Mesendoderm (in vitro differentiated cells): ENCODE data around the gene LHX6.

Experiments used
- DNase-seq: peaks from one replicate; pipeline ENCODE4 v3.0.0; 2013
- H2AK5ac ChIP-seq: 2 replicates; pipeline ENCODE4 v1.6.1; 2013; ENCODE audit warnings: low read length, inconsistent platforms
- H2BK120ac ChIP-seq: 2 replicates; pipeline ENCODE4 v1.6.1; 2013; ENCODE audit warnings: low read depth, mild to moderate bottlenecking, low read length, moderate library complexity, mixed read lengths
- H2BK15ac ChIP-seq: replicated peaks from 2 replicates; pipeline ENCODE4 v1.6.1; 2013; ENCODE audit warnings: low read depth, mild to moderate bottlenecking, moderate library complexity
- H2BK5ac ChIP-seq: 2 replicates; pipeline ENCODE4 v1.6.1; 2013; ENCODE audit warnings: low read length, inconsistent platforms
- H3K18ac ChIP-seq: 2 replicates; pipeline ENCODE4 v1.6.1; 2013; ENCODE audit warnings: mild to moderate bottlenecking, low read length, mixed read lengths
- H3K23ac ChIP-seq: one replicate; pipeline ENCODE4 v1.6.1; 2013; ENCODE audit warnings: low read length
- H3K27ac ChIP-seq: 2 replicates; pipeline ENCODE4 v1.5.1; 2013; ENCODE audit warnings: low read depth, mild to moderate bottlenecking, inconsistent platforms, low read length, moderate library complexity
- H3K27me3 ChIP-seq: 2 replicates; pipeline ENCODE4 v1.6.1; 2013; ENCODE audit warnings: low read length, control low read depth, mild to moderate bottlenecking, inconsistent platforms; ENCODE audit not compliant: insufficient read depth, poor library complexity
- H3K36me3 ChIP-seq: 2 replicates; pipeline ENCODE4 v1.6.1; 2013; ENCODE audit warnings: low read length, inconsistent platforms; ENCODE audit not compliant: control insufficient read depth, insufficient read depth
- H3K4ac ChIP-seq: one replicate; pipeline ENCODE4 v1.6.1; 2013; ENCODE audit warnings: low read depth, mild to moderate bottlenecking, low read length, moderate library complexity
- H3K4me1 ChIP-seq: 2 replicates; pipeline ENCODE4 v1.6.1; 2013; ENCODE audit warnings: low read depth, low read length, inconsistent platforms; ENCODE audit not compliant: control insufficient read depth
- H3K4me2 ChIP-seq: 2 replicates; pipeline ENCODE4 v1.6.1; 2013; ENCODE audit warnings: low read length
- H3K4me3 ChIP-seq: 2 replicates; pipeline ENCODE4 v1.5.1; 2013; ENCODE audit warnings: mild to moderate bottlenecking, low read length
- H3K56ac ChIP-seq: one replicate; pipeline ENCODE4 v1.6.1; 2013; ENCODE audit warnings: low read length
- H3K79me1 ChIP-seq: 2 replicates; pipeline ENCODE4 v1.6.1; 2013; ENCODE audit warnings: low read length, inconsistent platforms
- H3K79me2 ChIP-seq: 2 replicates; pipeline ENCODE4 v1.6.1; 2013; ENCODE audit warnings: mild to moderate bottlenecking, low read length; ENCODE audit not compliant: control insufficient read depth, insufficient read depth
- H3K9ac ChIP-seq: 2 replicates; pipeline ENCODE4 v1.6.1; 2013; ENCODE audit warnings: low read length, inconsistent platforms
- H4K5ac ChIP-seq: one replicate; pipeline ENCODE4 v1.6.1; 2013; ENCODE audit warnings: low read length
- H4K8ac ChIP-seq: one replicate; pipeline ENCODE4 v1.6.1; 2013; ENCODE audit warnings: low read depth, mild to moderate bottlenecking, control low read depth, low read length, moderate library complexity
- WGBS: extraction: QIAGEN DNeasy Blood & Tissue Kit; methylation state at CpG from one replicate; pipeline ENCODE4 v1.1.7; 2013; ENCODE audit warnings: low lambda C conversion rate, missing lambda C conversion rate; ENCODE audit not compliant: insufficient coverage; ENCODE audit errors: extremely low coverage; 5-methylcytosine and 5-hydroxymethylcytosine counted together

LHX6 gene

GRCh38 chr9:122190597-122191381 lies 38.0 kb downstream of the LHX6 start:
- WGBS, result no CpG with 5 or more reads among the region's 12 CpGs
- Histone ChIP-seq H2AK5ac (no peak overlapping the region), H3K79me1 (no peaks in the 10 kb centered on the region), H3K18ac (no peak overlapping the region), H3K4me3 (no peak overlapping the region), H3K4me2 (no peak overlapping the region), H4K5ac (no peak overlapping the region), H3K4me1 (no peaks in the 10 kb centered on the region), H4K8ac (no peak overlapping the region), H3K27ac (no peak overlapping the region), H3K36me3 (no peaks in the 10 kb centered on the region), H3K9ac (no peak overlapping the region), H3K79me2 (no peaks in the 10 kb centered on the region), H2BK15ac (no peak overlapping the region), H3K23ac (no peak overlapping the region), H3K4ac (no peak overlapping the region), H2BK5ac (no peak overlapping the region), H2BK120ac (no peak overlapping the region), H3K27me3 (no peaks in the 10 kb centered on the region), H3K56ac (no peak overlapping the region)
- no peak for DNase-seq

GRCh38 chr9:122188369-122188768 lies 40.4 kb downstream of the LHX6 start:
- no peaks in the 10 kb centered on the region for H3K27me3 ChIP-seq
- H3K9ac ChIP-seq, result no peak overlapping the region
- H3K56ac ChIP-seq, result no peak overlapping the region
- H2BK120ac ChIP-seq, result no peak overlapping the region
- H3K4me1 ChIP-seq, result no peaks in the 10 kb centered on the region
- H3K36me3 ChIP-seq, result no peaks in the 10 kb centered on the region
- H3K4me2 ChIP-seq, result no peak overlapping the region
- no peak overlapping the region for H4K8ac ChIP-seq
- no peaks in the 10 kb centered on the region for H3K79me2 ChIP-seq
- DNase-seq, result no peak
- no peaks in the 10 kb centered on the region for H3K79me1 ChIP-seq
- no peak overlapping the region for H2BK15ac ChIP-seq
- no peak overlapping the region for H3K4ac ChIP-seq
- no peak overlapping the region for H2AK5ac ChIP-seq
- no peak overlapping the region for H4K5ac ChIP-seq
- H3K18ac ChIP-seq, result no peak overlapping the region
- no peak overlapping the region for H3K4me3 ChIP-seq
- no CpG with 5 or more reads among the region's 6 CpGs for WGBS
- no peak overlapping the region for H3K27ac ChIP-seq
- no peak overlapping the region for H2BK5ac ChIP-seq
- H3K23ac ChIP-seq, result no peak overlapping the region

GRCh38 chr9:122186777-122187470 lies 41.8 kb downstream of the LHX6 start:
- H3K23ac ChIP-seq, result no peak overlapping the region
- no CpG with 5 or more reads among the region's 8 CpGs for WGBS

DNA sequence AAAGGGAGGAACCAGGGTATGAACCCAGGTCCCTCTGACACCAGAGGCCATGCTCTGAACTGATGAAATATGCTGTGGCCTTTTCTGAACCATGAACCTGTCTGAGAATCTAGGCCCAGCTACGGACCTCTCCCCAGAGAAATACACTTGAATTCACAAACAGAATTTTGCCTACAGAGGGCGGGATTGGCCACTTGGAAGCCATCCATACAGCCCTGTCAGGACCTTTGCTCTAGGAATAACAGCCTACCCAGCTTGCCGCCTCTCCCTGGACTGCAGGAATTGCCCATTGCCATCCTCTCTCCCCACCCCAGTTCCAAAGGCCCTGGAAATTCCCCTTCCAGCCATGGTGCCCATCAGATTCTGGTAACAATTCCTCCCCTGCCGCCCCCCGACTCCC lies 42.5 kb downstream of the LHX6 start:
- Histone ChIP-seq H3K36me3 (no peaks in the 10 kb centered on the region), H3K4me1 (no peaks in the 10 kb centered on the region), H2BK120ac (no peak overlapping the region), H3K27me3 (no peaks in the 10 kb centered on the region), H3K79me2 (no peaks in the 10 kb centered on the region), H3K23ac (no peak overlapping the region), H2AK5ac (no peak overlapping the region), H3K79me1 (no peaks in the 10 kb centered on the region), H3K4ac (no peak overlapping the region), H3K9ac (no peak overlapping the region), H3K56ac (no peak overlapping the region), H2BK5ac (no peak overlapping the region), H3K4me3 (no peak overlapping the region), H3K18ac (no peak overlapping the region), H4K8ac (no peak overlapping the region), H2BK15ac (no peak overlapping the region), H3K4me2 (no peak overlapping the region), H4K5ac (no peak overlapping the region), H3K27ac (no peak overlapping the region)
- WGBS, result no CpG with 5 or more reads among the region's 5 CpGs
- DNase-seq, result peak; percentile 23

More at GRCh38 chr9:122186777-122187470, 41.8 kb downstream of the LHX6 start:
- H3K4me3 ChIP-seq, result no peak overlapping the region
- no peak overlapping the region for H3K4me2 ChIP-seq
- no peak overlapping the region for H3K27ac ChIP-seq
- no peak overlapping the region for H3K56ac ChIP-seq
- no peak overlapping the region for H2BK120ac ChIP-seq
- no peaks in the 10 kb centered on the region for H3K79me1 ChIP-seq
- no peak overlapping the region for H3K4ac ChIP-seq
- H2BK5ac ChIP-seq, result no peak overlapping the region
- no peak overlapping the region for H3K18ac ChIP-seq
- no peak overlapping the region for H2AK5ac ChIP-seq
- H3K36me3 ChIP-seq, result no peaks in the 10 kb centered on the region
- no peaks in the 10 kb centered on the region for H3K27me3 ChIP-seq
- H4K8ac ChIP-seq, result no peak overlapping the region
- H3K9ac ChIP-seq, result no peak overlapping the region
- no peaks in the 10 kb centered on the region for H3K4me1 ChIP-seq
- no peak overlapping the region for H2BK15ac ChIP-seq
- no peak overlapping the region for H4K5ac ChIP-seq
- H3K79me2 ChIP-seq, result no peaks in the 10 kb centered on the region
- no peak for DNase-seq

GRCh38 chr9:122184551-122184950 lies 44.2 kb downstream of the LHX6 start:
- Histone ChIP-seq H3K4ac (no peak overlapping the region), H3K23ac (no peak overlapping the region), H3K4me1 (no peaks in the 10 kb centered on the region), H3K36me3 (no peaks in the 10 kb centered on the region), H2BK120ac (no peak overlapping the region), H4K8ac (no peak overlapping the region), H2BK15ac (no peak overlapping the region), H2AK5ac (no peak overlapping the region), H3K9ac (no peak overlapping the region), H3K27me3 (no peaks in the 10 kb centered on the region), H3K79me1 (no peaks in the 10 kb centered on the region), H3K4me2 (no peak overlapping the region), H3K27ac (no peak overlapping the region), H3K79me2 (no peaks in the 10 kb centered on the region), H3K18ac (no peak overlapping the region), H3K4me3 (no peak overlapping the region), H4K5ac (no peak overlapping the region), H3K56ac (no peak overlapping the region), H2BK5ac (no peak overlapping the region)
- no CpG with 5 or more reads among the region's 1 CpG for WGBS
- no peak for DNase-seq
